Measurements from ENCODE around the gene KCNK2. TPM values are rescaled to one million over a fixed set of nuclear protein-coding genes. Genes with fewer than 3 reads are reported as not detected.

Gene KCNK2
- total RNA-seq, 2 donors from 2014 or later: 0.17 to 0.56 TPM

GRCh38 chr1:215137985-215138384 is 55.4 kb downstream of the KCNK2 start:
- H3K27ac ChIP-seq: no peak overlapping the region
- intact Hi-C loops (cut with DNase I): no loop called here
- no peaks in the 10 kb centered on the region for H3K36me3 ChIP-seq

GRCh38 chr1:215140135-215140534 is 57.6 kb downstream of the KCNK2 start:
- Histone ChIP-seq H3K9ac (ENCODE audit: low read depth in 2 of 2, low read length in 2 of 2) (no peak overlapping the region), H3K27ac (no peak overlapping the region), H3K4me3 (no peak overlapping the region), H3K9me3 (no peaks in the 10 kb centered on the region), H3K36me3 (no peaks in the 10 kb centered on the region), H3K27me3 (no peaks in the 10 kb centered on the region), H3K4me1 (no peaks in the 10 kb centered on the region)
- intact Hi-C loops (cut with DNase I): no loop called here
- no peak for TF ChIP-seq CTCF (IDR thresholded peaks at IDR 0.05)
- no peak for DNase-seq

More at GRCh38 chr1:215137985-215138384, 55.4 kb downstream of the KCNK2 start:
- TF ChIP-seq CTCF (IDR thresholded peaks at IDR 0.05): no peak
- Histone ChIP-seq H3K4me1 (no peaks in the 10 kb centered on the region), H3K9ac (ENCODE audit: low read depth in 2 of 2, low read length in 2 of 2) (no peak overlapping the region), H3K27me3 (no peaks in the 10 kb centered on the region), H3K4me3 (no peak overlapping the region), H3K9me3 (no peaks in the 10 kb centered on the region)
- DNase-seq: no peak

- Histone ChIP-seq H3K9ac (ENCODE audit: low read depth in 2 of 2, low read length in 2 of 2) (no peak overlapping the region), H3K36me3 (no peaks in the 10 kb centered on the region), H3K4me3 (no peak overlapping the region), H3K27ac (no peak overlapping the region), H3K4me1 (no peaks in the 10 kb centered on the region), H3K9me3 (no peaks in the 10 kb centered on the region), H3K27me3 (no peaks in the 10 kb centered on the region)
- TF ChIP-seq CTCF (IDR thresholded peaks at IDR 0.05): no peak
- DNase-seq: no peak
- intact Hi-C loops (cut with DNase I): no loop called here
Observed at GRCh38 chr1:215141460-215141859, 58.9 kb downstream of the KCNK2 start.

DNA sequence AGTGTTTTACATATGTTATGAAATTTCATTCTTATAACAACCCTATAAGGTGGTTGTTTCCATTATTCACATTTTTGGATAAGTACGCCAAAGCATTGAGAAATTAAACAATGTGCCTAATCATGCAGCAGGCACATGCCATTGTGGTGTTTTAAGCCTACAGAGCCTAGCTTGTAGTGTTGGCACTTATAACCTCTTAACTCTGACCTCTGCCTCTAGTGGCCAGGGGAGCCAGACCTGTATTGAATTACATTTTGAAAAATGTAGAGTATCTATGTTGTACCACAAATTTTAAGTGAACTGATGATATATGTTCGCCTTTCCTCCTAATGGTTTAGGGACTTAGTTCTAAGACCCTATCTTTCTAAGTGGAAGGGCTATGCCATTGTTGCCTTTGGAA is 61.0 kb downstream of the KCNK2 start:
- H3K9ac ChIP-seq (ENCODE audit: low read depth in 2 of 2, low read length in 2 of 2): no peak overlapping the region
- no peaks in the 10 kb centered on the region for H3K4me1 ChIP-seq
- H3K36me3 ChIP-seq: no peaks in the 10 kb centered on the region
- H3K9me3 ChIP-seq: no peaks in the 10 kb centered on the region
- no peaks in the 10 kb centered on the region for H3K27me3 ChIP-seq
- TF ChIP-seq CTCF (IDR thresholded peaks at IDR 0.05): no peak
- no peak overlapping the region for H3K27ac ChIP-seq
- intact Hi-C loops (cut with DNase I): no loop called here
- DNase-seq: no peak
- H3K4me3 ChIP-seq: no peak overlapping the region

DNA sequence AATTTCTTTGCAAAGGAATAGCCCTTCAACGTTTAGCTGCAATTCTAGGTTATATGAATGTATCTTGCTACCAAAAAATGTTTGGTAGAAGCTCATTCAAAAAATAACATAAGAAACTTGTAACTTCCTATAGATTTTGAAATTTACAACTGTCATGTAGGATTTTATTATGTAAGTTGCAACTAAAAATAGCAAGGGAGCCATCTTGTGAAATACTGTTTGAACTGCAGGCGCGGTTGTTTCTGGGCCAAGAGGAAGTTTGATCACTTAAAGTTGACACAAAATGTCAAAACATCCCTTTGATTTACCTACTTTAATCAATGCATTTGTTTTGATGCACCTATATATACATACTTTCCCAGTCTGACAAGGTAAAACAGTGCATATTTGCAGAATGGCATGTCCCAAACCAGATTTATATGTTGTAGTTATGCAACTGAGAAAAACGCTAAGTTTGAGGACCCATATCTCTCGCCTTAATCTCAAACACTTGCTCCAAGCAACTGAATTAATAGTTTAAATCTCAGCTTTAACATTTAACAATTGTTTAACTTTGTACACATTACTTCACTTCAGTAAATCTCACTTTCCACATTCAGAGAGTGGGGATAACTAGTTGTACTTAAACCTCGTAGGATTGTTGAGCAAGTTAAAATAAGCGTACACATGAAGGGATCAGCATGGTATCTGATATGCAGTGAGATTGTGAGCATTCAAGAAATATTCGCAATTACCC is 63.9 kb downstream of the KCNK2 start:
- intact Hi-C loops (cut with DNase I): no loop called here
- H3K4me1 ChIP-seq: no peaks in the 10 kb centered on the region
- no peaks in the 10 kb centered on the region for H3K27me3 ChIP-seq
- no peaks in the 10 kb centered on the region for H3K36me3 ChIP-seq
- peak; percentile 20 for DNase-seq
- TF ChIP-seq CTCF (IDR thresholded peaks at IDR 0.05): no peak
- H3K4me3 ChIP-seq: no peak overlapping the region
- H3K9ac ChIP-seq (ENCODE audit: low read depth in 2 of 2, low read length in 2 of 2): no peak overlapping the region
- no peak overlapping the region for H3K27ac ChIP-seq
- no peaks in the 10 kb centered on the region for H3K9me3 ChIP-seq
